ENCODE data around the gene PAFAH1B2. TPM values are rescaled to one million over a fixed set of nuclear protein-coding genes. Genes with fewer than 3 reads are reported as not detected.

The PAFAH1B2 gene
- polyA plus RNA-seq, 1 donor from 2014 or later, result 85.9 TPM

DNA sequence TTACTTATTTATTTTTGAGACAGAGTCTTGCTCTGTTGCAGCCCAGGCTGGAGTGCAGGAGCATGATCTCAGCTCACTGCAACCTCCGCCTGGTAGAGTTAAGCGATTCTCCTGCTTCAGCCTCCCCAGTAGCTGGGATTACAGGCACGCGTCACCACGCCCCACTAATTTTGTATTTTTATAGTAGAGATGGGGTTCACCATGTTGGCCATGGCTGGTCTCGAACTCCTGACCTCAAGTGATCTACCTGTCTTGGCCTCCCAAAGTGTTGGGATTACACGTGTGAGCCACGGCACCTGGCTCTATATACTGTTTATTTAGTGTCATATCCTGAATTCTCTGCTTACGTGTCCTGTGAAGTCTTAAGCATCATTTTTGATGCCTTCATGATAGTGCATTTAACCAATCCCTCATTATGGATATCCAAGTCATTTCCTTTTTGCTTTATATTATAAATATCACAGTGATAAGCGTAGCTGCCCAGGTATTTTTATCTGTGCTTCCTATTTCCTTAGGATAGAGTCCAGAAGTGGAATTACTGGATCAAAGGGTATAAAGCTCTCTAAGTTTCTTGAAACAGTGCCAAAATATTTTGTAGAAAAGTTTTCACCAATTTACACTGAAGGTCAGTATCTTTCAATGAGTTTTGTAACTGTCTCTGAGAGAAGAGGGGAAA, 33.6 kb downstream of the PAFAH1B2 start:
- peak overlapping the region; percentile 77 for H3K9ac ChIP-seq (ENCODE audit: low read length)
- no peak for TF ChIP-seq SMC3 (conservative IDR thresholded peaks at IDR 0.05; ENCODE audit: poor library complexity)
- TF ChIP-seq, protein P1, sequence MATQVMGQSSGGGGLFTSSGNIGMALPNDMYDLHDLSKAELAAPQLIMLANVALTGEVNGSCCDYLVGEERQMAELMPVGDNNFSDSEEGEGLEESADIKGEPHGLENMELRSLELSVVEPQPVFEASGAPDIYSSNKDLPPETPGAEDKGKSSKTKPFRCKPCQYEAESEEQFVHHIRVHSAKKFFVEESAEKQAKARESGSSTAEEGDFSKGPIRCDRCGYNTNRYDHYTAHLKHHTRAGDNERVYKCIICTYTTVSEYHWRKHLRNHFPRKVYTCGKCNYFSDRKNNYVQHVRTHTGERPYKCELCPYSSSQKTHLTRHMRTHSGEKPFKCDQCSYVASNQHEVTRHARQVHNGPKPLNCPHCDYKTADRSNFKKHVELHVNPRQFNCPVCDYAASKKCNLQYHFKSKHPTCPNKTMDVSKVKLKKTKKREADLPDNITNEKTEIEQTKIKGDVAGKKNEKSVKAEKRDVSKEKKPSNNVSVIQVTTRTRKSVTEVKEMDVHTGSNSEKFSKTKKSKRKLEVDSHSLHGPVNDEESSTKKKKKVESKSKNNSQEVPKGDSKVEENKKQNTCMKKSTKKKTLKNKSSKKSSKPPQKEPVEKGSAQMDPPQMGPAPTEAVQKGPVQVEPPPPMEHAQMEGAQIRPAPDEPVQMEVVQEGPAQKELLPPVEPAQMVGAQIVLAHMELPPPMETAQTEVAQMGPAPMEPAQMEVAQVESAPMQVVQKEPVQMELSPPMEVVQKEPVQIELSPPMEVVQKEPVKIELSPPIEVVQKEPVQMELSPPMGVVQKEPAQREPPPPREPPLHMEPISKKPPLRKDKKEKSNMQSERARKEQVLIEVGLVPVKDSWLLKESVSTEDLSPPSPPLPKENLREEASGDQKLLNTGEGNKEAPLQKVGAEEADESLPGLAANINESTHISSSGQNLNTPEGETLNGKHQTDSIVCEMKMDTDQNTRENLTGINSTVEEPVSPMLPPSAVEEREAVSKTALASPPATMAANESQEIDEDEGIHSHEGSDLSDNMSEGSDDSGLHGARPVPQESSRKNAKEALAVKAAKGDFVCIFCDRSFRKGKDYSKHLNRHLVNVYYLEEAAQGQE (IDR thresholded peaks at IDR 0.05; ENCODE audit: borderline replicate concordance), result no peak
- no peak for TF ChIP-seq POLR2AphosphoS5 (IDR thresholded peaks at IDR 0.05)
- no peak for TF ChIP-seq CTCF (IDR thresholded peaks at IDR 0.05; ENCODE audit: poor library complexity, severe bottlenecking)
- TF ChIP-seq EP300 (conservative IDR thresholded peaks at IDR 0.05; ENCODE audit: poor library complexity, severe bottlenecking), result no peak
- TF ChIP-seq TAF1 (IDR thresholded peaks at IDR 0.05; ENCODE audit: low read depth), result no peak
- no peak for TF ChIP-seq EZH2 (IDR thresholded peaks at IDR 0.05; ENCODE audit: borderline replicate concordance, insufficient read depth, low read length, poor library complexity, severe bottlenecking)
- TF ChIP-seq RAD21 (conservative IDR thresholded peaks at IDR 0.05), result no peak
- TF ChIP-seq MXI1 (conservative IDR thresholded peaks at IDR 0.05; ENCODE audit: poor library complexity, severe bottlenecking), result no peak
- H3F3A ChIP-seq (ENCODE audit: insufficient read depth, low read length, poor library complexity, severe bottlenecking), result no peaks in the 10 kb centered on the region
- peak overlapping the region; percentile 98 for H3K4me3 ChIP-seq (ENCODE audit: low read length)
- no peak overlapping the region for H3K4me2 ChIP-seq (ENCODE audit: low read length)
- no peak overlapping the region for H2AFZ ChIP-seq (ENCODE audit: low read depth, low read length)
- H3K79me2 ChIP-seq (replicated peaks; ENCODE audit: insufficient read depth, low read length), result no peaks in the 10 kb centered on the region
- peak overlapping the region; percentile 79 for H3K27ac ChIP-seq (ENCODE audit: low read length)
- no peaks in the 10 kb centered on the region for H3K9me2 ChIP-seq (ENCODE audit: insufficient read depth, low read length)
- no peaks in the 10 kb centered on the region for H4K20me1 ChIP-seq (ENCODE audit: insufficient read depth)
- no peaks in the 10 kb centered on the region for H3K36me3 ChIP-seq (ENCODE audit: insufficient read depth, low read length)
- H3K9me3 ChIP-seq (ENCODE audit: low read length), result no peaks in the 10 kb centered on the region
- no peaks in the 10 kb centered on the region for H3K27me3 ChIP-seq (ENCODE audit: insufficient read depth, low read depth, low read length)

DNA sequence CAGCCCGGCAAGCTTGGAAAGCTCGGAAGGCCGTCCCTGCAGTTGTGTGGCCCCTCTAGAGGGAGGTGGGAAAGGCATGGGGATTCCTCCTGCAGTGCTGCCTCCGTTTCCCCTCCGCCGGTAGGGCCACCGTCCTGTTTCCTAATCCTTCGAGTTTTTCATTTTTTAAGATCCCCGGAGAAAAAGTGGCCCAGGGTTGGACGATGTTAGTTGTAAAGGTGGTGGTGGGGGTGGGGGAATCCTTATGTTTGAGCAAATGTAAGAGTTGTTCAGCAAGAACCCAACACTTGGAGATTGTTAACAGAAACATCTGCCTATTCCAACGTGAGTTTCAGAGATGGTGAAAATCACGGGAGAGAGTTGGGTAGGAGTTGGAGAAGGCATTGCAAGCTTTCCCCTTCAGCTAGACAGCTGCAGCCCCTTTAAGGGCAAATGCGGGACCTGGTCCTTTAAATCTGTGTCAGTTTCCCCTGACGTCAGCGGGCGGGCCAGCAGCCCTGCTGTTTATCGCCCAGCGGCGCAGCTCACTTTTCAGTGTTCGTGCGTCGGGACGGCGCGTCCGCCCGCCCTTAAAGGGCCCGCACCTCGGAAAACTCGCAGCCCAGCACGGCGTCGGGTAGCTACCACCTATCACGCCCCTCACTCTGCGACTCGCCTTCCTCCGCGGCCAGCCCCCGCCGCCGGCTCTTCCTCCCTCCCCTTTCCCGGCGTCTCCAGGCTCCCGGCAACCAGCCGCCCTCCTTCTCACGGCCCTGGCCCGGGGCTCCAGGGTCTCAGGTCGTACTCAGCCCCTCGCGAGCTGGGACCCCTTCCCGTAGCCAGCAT, 34.3 kb downstream of the PAFAH1B2 start, which contains the start of gene SIDT2:
Gene SIDT2 (plus strand): TSS at position 534 of the 825 bp plus-strand sequence. CDS start 521 bp downstream, outside the sequence.
- no peaks in the 10 kb centered on the region for H4K20me1 ChIP-seq (ENCODE audit: insufficient read depth)
- H2AFZ ChIP-seq (ENCODE audit: low read depth, low read length), result peak within 1 kb of the TSS; percentile 56
- no peaks in the 10 kb centered on the region for H3K36me3 ChIP-seq (ENCODE audit: insufficient read depth, low read length)
- no peaks in the 10 kb centered on the region for H3K79me2 ChIP-seq (replicated peaks; ENCODE audit: insufficient read depth, low read length)
- H3K9me2 ChIP-seq (ENCODE audit: insufficient read depth, low read length), result no peaks in the 10 kb centered on the region
- peak within 1 kb of the TSS; percentile 94 for H3K4me2 ChIP-seq (ENCODE audit: low read length)
- H3K27ac ChIP-seq (ENCODE audit: low read length), result peak within 1 kb of the TSS; percentile 79
- H3K9me3 ChIP-seq (ENCODE audit: low read length), result no peaks in the 10 kb centered on the region
- no peak for TF ChIP-seq SMC3 (conservative IDR thresholded peaks at IDR 0.05; ENCODE audit: poor library complexity)
- TF ChIP-seq, protein P1 (IDR thresholded peaks at IDR 0.05; ENCODE audit: borderline replicate concordance), result no peak
- peak; percentile 73 for TF ChIP-seq MXI1 (conservative IDR thresholded peaks at IDR 0.05; ENCODE audit: poor library complexity, severe bottlenecking)
- TF ChIP-seq TAF1 (IDR thresholded peaks at IDR 0.05; ENCODE audit: low read depth), result no peak
- peak; percentile 42 for TF ChIP-seq EP300 (conservative IDR thresholded peaks at IDR 0.05; ENCODE audit: poor library complexity, severe bottlenecking)
- peak; percentile 82 for TF ChIP-seq POLR2AphosphoS5 (IDR thresholded peaks at IDR 0.05)
- TF ChIP-seq RAD21 (conservative IDR thresholded peaks at IDR 0.05), result no peak
- TF ChIP-seq CTCF (IDR thresholded peaks at IDR 0.05; ENCODE audit: poor library complexity, severe bottlenecking), result no peak
- no peaks in the 10 kb centered on the region for H3K27me3 ChIP-seq (ENCODE audit: insufficient read depth, low read depth, low read length)
- peak within 1 kb of the TSS; percentile 77 for H3K9ac ChIP-seq (ENCODE audit: low read length)
- H3K4me3 ChIP-seq (ENCODE audit: low read length), result peak within 1 kb of the TSS; percentile 98
- H3F3A ChIP-seq (ENCODE audit: insufficient read depth, low read length, poor library complexity, severe bottlenecking), result no peaks in the 10 kb centered on the region
